Endothelial cell of umbilical vein (primary cell): ENCODE results near the gene MYL2. TPM values are rescaled to one million over a fixed set of nuclear protein-coding genes. Genes with fewer than 3 reads are reported as not detected.

Experiments
- Bru-seq: library from RNA; stranded (reverse); fragments of 400-500 nt; gene quantifications from one replicate; lab custom pipeline; 2021; lab: Mats Ljungman, UMichigan
- BruChase-seq, 2 experiments: library from RNA; stranded (reverse); fragments of 400-500 nt; gene quantifications; one replicate each; lab custom pipeline; 2021; lab: Mats Ljungman, UMichigan
- BruUV-seq: library from RNA; stranded (reverse); fragments of 400-500 nt; replicated peaks from 2 replicates; lab custom pipeline; 2021; lab: Mats Ljungman, UMichigan
- CTCF ChIA-PET: fragments of 300-600, 350-600 bp; sonication (Branson Sonifier 250); formaldehyde crosslinking; loops from one replicate; lab custom pipeline; 2021; ENCODE audit warnings: antibody characterized with exemption, inconsistent platforms; lab: Charles Lee
- POLR2A ChIA-PET: fragments of 300-600, 350-600 bp; sonication (Branson Sonifier 250); formaldehyde crosslinking; loops from one replicate; lab custom pipeline; 2021; ENCODE audit warnings: antibody characterized with exemption, inconsistent platforms; lab: Charles Lee
- DNase-seq: peaks from one replicate; pipeline ENCODE4 v3.0.0-alpha.2; 2011; ENCODE audit warnings: low read depth, low spot score
- FAIRE-seq: peaks from 2 replicates; lab custom pipeline; 2011; peaks lifted over from hg19 to GRCh38; lab: Jason Lieb, UNC
- H2AFZ ChIP-seq: 2 replicates; pipeline ENCODE4 v1.6.0; 2012; ENCODE audit warnings: low read depth, low read length, control low read depth, inconsistent platforms
- H3K27ac ChIP-seq: 2 replicates; pipeline ENCODE4 v1.5.1; 2011; ENCODE audit warnings: low read depth, mild to moderate bottlenecking, control low read depth, low read length, moderate library complexity; ENCODE audit not compliant: insufficient read depth
- H3K27me3 ChIP-seq, 2 experiments: 2 replicates each; pipeline versions ENCODE4 v1.6.0 to v1.6.1; 2011; ENCODE audit warnings: low read length in 2 of 2, mixed read lengths in 1 of 2; ENCODE audit not compliant: control insufficient read depth in 2 of 2, insufficient read depth in 2 of 2
- H3K36me3 ChIP-seq, 2 experiments: 2 replicates in 1 of 2; 3 replicates in 1 of 2; pipeline ENCODE4 v1.5.1; 2011; ENCODE audit warnings: low read length in 2 of 2, mild to moderate bottlenecking in 1 of 2, moderate library complexity in 1 of 2; ENCODE audit not compliant: control insufficient read depth in 2 of 2, insufficient read depth in 2 of 2; ENCODE audit errors: extremely low read depth in 1 of 2
- H3K4me1 ChIP-seq: 3 replicates; pipeline ENCODE4 v1.5.1; 2011; ENCODE audit warnings: mild to moderate bottlenecking, low read length; ENCODE audit not compliant: control insufficient read depth, insufficient read depth; ENCODE audit errors: extremely low read depth
- H3K4me2 ChIP-seq: 2 replicates; pipeline ENCODE4 v1.6.1; 2011; ENCODE audit warnings: low read length, control low read depth, mixed read lengths; ENCODE audit not compliant: insufficient read depth
- H3K4me3 ChIP-seq, 3 experiments: fragments of 200-600 bp in 1 of 3; sonication (generic), shearing (Covaris generic) in 1 of 3; replicated peaks in 1 of 3; 2 replicates each; pipeline ENCODE4 v1.5.1; 2011 to 2016; ENCODE audit warnings: control low read depth in 3 of 3, low read length in 3 of 3, mild to moderate bottlenecking in 2 of 3, inconsistent platforms in 1 of 3, low read depth in 1 of 3, moderate library complexity in 1 of 3; ENCODE audit not compliant: insufficient read depth in 1 of 3
- H3K79me2 ChIP-seq: 2 replicates; pipeline ENCODE4 v1.6.0; 2012; ENCODE audit warnings: low read length, inconsistent platforms; ENCODE audit not compliant: control insufficient read depth, insufficient read depth
- H3K9ac ChIP-seq: replicated peaks from 2 replicates; pipeline ENCODE3; 2011; ENCODE audit warnings: low read length, control low read depth; ENCODE audit not compliant: insufficient read depth; ENCODE audit errors: extremely low read depth
- H3K9me1 ChIP-seq: replicated peaks from 3 replicates; pipeline ENCODE4 v1.6.0; 2011; ENCODE audit warnings: mild to moderate bottlenecking, low read length; ENCODE audit not compliant: control insufficient read depth, insufficient read depth; ENCODE audit errors: extremely low read depth
- H3K9me3 ChIP-seq: replicated peaks from 2 replicates; pipeline ENCODE4 v1.5.1; 2012; ENCODE audit warnings: low read length, inconsistent platforms; ENCODE audit not compliant: control insufficient read depth, insufficient read depth
- H4K20me1 ChIP-seq: replicated peaks from 2 replicates; pipeline ENCODE3; 2011; ENCODE audit warnings: mild to moderate bottlenecking, low read length; ENCODE audit not compliant: control insufficient read depth, insufficient read depth; ENCODE audit errors: extremely low read depth
- EZH2 ChIP-seq: IDR thresholded peaks from 2 replicates; pipeline ENCODE4 v1.6.1; 2012; ENCODE audit warnings: borderline replicate concordance, low read depth, mild to moderate bottlenecking, moderate library complexity, low read length, inconsistent platforms; ENCODE audit not compliant: severe bottlenecking
- FOS ChIP-seq: IDR thresholded peaks from 2 replicates; pipeline ENCODE4 v1.6.1; 2011; ENCODE audit warnings: mild to moderate bottlenecking, low read length, moderate library complexity, borderline replicate concordance; ENCODE audit not compliant: insufficient read depth
- GATA2 ChIP-seq: IDR thresholded peaks from 2 replicates; pipeline ENCODE4 v1.7.0; 2011; ENCODE audit warnings: low read depth, mild to moderate bottlenecking, moderate library complexity, mixed read lengths, low read length; ENCODE audit not compliant: insufficient read length, insufficient read depth
- JUN ChIP-seq: IDR thresholded peaks from 2 replicates; pipeline ENCODE4 v1.6.1; 2011; ENCODE audit warnings: borderline replicate concordance, low read depth; ENCODE audit not compliant: insufficient read length, insufficient read depth
- POLR2AphosphoS5 ChIP-seq: IDR thresholded peaks from 2 replicates; pipeline ENCODE4 v1.6.1; 2012; ENCODE audit warnings: low read depth, mild to moderate bottlenecking, control low read depth, low read length, moderate library complexity; ENCODE audit not compliant: insufficient read depth
- dilution Hi-C: fragments of 300-500 bp; cut with MboI; formaldehyde crosslinking; loops from one replicate; pipeline ENCODE4 v1.15.0; 2019; ENCODE audit warnings: low sequenced_read_pairs; ENCODE audit not compliant: extremely low pct_ligation_motif_present
- intact Hi-C: fragments of 100-400 bp; cut with micrococcal nuclease; formaldehyde crosslinking; loops from one replicate; pipeline ENCODE4 v1.10.0; 2022
- long read RNA-seq: library from polyadenylated mRNA; stranded (forward); transcript quantifications from one replicate; pipeline ENCODE4 v2.0.0, GENCODE V29; 2021
- polyA minus RNA-seq, 3 experiments: library from RNA; depleted of rRNA, polyadenylated mRNA; stranded (reverse); fragments of >200 nt; gene quantifications; 1 replicate in 1 of 3; 2 replicates in 2 of 3; pipeline ENCODE4 v1.2.3, GENCODE V29; 2011
- polyA plus RNA-seq, 4 experiments: library from polyadenylated mRNA; depleted of rRNA in 3 of 4; stranded (reverse) in 3 of 4; unstranded in 1 of 4; fragments of >200 nt; gene quantifications; 2 replicates each; pipeline versions ENCODE4 v1.2.1 to v1.2.3, GENCODE V29; 2011 to 2012; ENCODE audit warnings: missing spikeins in 1 of 4
- total RNA-seq: library from RNA; stranded (reverse); gene quantifications from 2 replicates; pipeline ENCODE4 v1.2.3, GENCODE V29; 2021
- TF ChIP-seq, protein P1 (sequence below): IDR thresholded peaks from 2 replicates; pipeline ENCODE4 v1.6.1; 2011; ENCODE audit not compliant: insufficient read depth, insufficient read length

Gene MYL2
- 0.93 TPM in 1 of 2 replicates, not detected in the other for total RNA-seq
- polyA plus RNA-seq: not detected in 2 replicates
- polyA plus RNA-seq (2011; cell fraction: cytosol; rRNA removed): 0.08 and 0.18 TPM in 2 replicates
- polyA plus RNA-seq (2011; cell fraction: nucleus; rRNA removed): not detected in 2 replicates
- polyA plus RNA-seq (2012): 0.31 TPM in 1 of 2 replicates, not detected in the other
- polyA minus RNA-seq: not detected in 2 replicates
- not detected for polyA minus RNA-seq (2011; cell fraction: cytosol; rRNA and poly(A)+ RNA removed)
- not detected in 2 replicates for polyA minus RNA-seq (2011; cell fraction: nucleus; rRNA and poly(A)+ RNA removed)
- Bru-seq, nascent RNA: percentile 22 among the genes with signal in this experiment
- BruChase-seq, experiment 1, labeled RNA remaining after a 6-hour chase: not detected
- percentile 8 among the genes with signal in this experiment for BruChase-seq, experiment 2, labeled RNA remaining after a 2-hour chase
- long read RNA-seq: 0 reads

GRCh38 chr12:110920324-110920910 is at the start of gene MYL2:
Gene MYL2 (minus strand): TSS chr12:110920579. CDS start chr12:110920529, 50 bp downstream.
- ChIA-PET POLR2A (no interaction called here), CTCF (interaction anchor here (1.3 to 1.7 kb wide), 3 partner anchors 11 to 33 kb away, joined by 4 to 6 read pairs (median 4); no protein-coding TSS in a partner anchor)
- no TSS peak for BruUV-seq
- DNase-seq (no peak), FAIRE-seq (no peak)
- H4K20me1 ChIP-seq: no peaks in the 10 kb centered on the region
- H3K79me2 ChIP-seq: no peaks in the 10 kb centered on the region
- H3K4me1 ChIP-seq: peaks cover 17% of the 10 kb centered on the region
- no peak within 1 kb of the TSS for H2AFZ ChIP-seq
- no peak within 1 kb of the TSS for H3K4me2 ChIP-seq
- H3K27me3 ChIP-seq: no peaks in the 10 kb centered on the region
- H3K9ac ChIP-seq: no peak within 1 kb of the TSS
- no peak within 1 kb of the TSS for H3K27ac ChIP-seq
- H3K9me1 ChIP-seq: no peaks in the 10 kb centered on the region
- intact Hi-C loops: no loop called here
- no peak within 1 kb of the TSS for H3K4me3 ChIP-seq
- H3K9me3 ChIP-seq: no peaks in the 10 kb centered on the region
- TF ChIP-seq, protein P1, sequence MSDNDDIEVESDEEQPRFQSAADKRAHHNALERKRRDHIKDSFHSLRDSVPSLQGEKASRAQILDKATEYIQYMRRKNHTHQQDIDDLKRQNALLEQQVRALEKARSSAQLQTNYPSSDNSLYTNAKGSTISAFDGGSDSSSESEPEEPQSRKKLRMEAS: no peak
- TF ChIP-seq GATA2 (no peak), FOS (no peak), EZH2 (no peak), JUN (no peak), POLR2AphosphoS5 (no peak)
- no peaks in the 10 kb centered on the region for H3K36me3 ChIP-seq
- dilution Hi-C loops: no loop called here
